NT2/D1 (cell line): ENCODE data around the gene IMMP2L.

ENCODE experiments used
- DNase-seq: peaks from one replicate; pipeline ENCODE4 v3.0.0-alpha.2; 2011; ENCODE audit warnings: low read depth, low spot score
- H3K27me3 ChIP-seq: 2 replicates; pipeline ENCODE4 v1.6.0; 2011; ENCODE audit warnings: mild to moderate bottlenecking; ENCODE audit not compliant: insufficient read length, insufficient read depth
- H3K36me3 ChIP-seq: 2 replicates; pipeline ENCODE4 v1.6.1; 2011; ENCODE audit warnings: mild to moderate bottlenecking, low read length, mixed read lengths; ENCODE audit not compliant: insufficient read depth, insufficient read length
- H3K4me1 ChIP-seq: 2 replicates; pipeline ENCODE4 v1.5.1; 2011; ENCODE audit not compliant: insufficient read depth, insufficient read length
- H3K4me3 ChIP-seq: 2 replicates; pipeline ENCODE4 v1.5.1; 2011; ENCODE audit warnings: low read depth; ENCODE audit not compliant: insufficient read length
- H3K9ac ChIP-seq: 2 replicates; pipeline ENCODE4 v1.6.0; 2011; ENCODE audit warnings: low read depth; ENCODE audit not compliant: insufficient read length
- H3K9me3 ChIP-seq: 2 replicates; pipeline ENCODE4 v1.5.1; 2011; ENCODE audit warnings: mild to moderate bottlenecking, low read length; ENCODE audit not compliant: insufficient read depth
- SUZ12 ChIP-seq: IDR thresholded peaks from 2 replicates; pipeline ENCODE4 v1.6.1; 2011; ENCODE audit not compliant: insufficient read length, insufficient read depth; ENCODE audit errors: extremely low read depth
- YY1 ChIP-seq: IDR thresholded peaks from 2 replicates; pipeline ENCODE4 v1.6.1; 2011; ENCODE audit not compliant: insufficient read length, insufficient read depth
- ZNF274 ChIP-seq: IDR thresholded peaks from 2 replicates; pipeline ENCODE4 v1.6.1; 2011; ENCODE audit warnings: mild to moderate bottlenecking, low read depth, low read length

IMMP2L gene

GRCh38 chr7:111223802-111224253 lies 338.5 kb downstream of the IMMP2L start:
- no peak for TF ChIP-seq YY1
- TF ChIP-seq SUZ12: no peak
- TF ChIP-seq ZNF274: no peak
- DNase-seq: no peak
- Histone ChIP-seq H3K4me1 (no peaks in the 10 kb centered on the region), H3K9me3 (no peaks in the 10 kb centered on the region), H3K4me3 (no peak overlapping the region), H3K36me3 (no peaks in the 10 kb centered on the region), H3K27me3 (no peaks in the 10 kb centered on the region), H3K9ac (no peak overlapping the region)

- H3K36me3 ChIP-seq: no peaks in the 10 kb centered on the region
- no peak overlapping the region for H3K4me3 ChIP-seq
- H3K27me3 ChIP-seq: no peaks in the 10 kb centered on the region
- no peak for DNase-seq
- no peak overlapping the region for H3K9ac ChIP-seq
- H3K4me1 ChIP-seq: no peaks in the 10 kb centered on the region
- TF ChIP-seq YY1 (no peak), SUZ12 (no peak), ZNF274 (no peak)
- no peaks in the 10 kb centered on the region for H3K9me3 ChIP-seq
These were observed 346.7 kb downstream of the IMMP2L start for GRCh38 chr7:111215550-111215949.

- DNase-seq: no peak
- Histone ChIP-seq H3K9ac (no peak overlapping the region), H3K9me3 (no peaks in the 10 kb centered on the region), H3K36me3 (no peaks in the 10 kb centered on the region), H3K4me1 (no peaks in the 10 kb centered on the region), H3K4me3 (no peak overlapping the region), H3K27me3 (no peaks in the 10 kb centered on the region)
- TF ChIP-seq SUZ12 (no peak), YY1 (no peak), ZNF274 (no peak)
These were observed 349.3 kb downstream of the IMMP2L start for GRCh38 chr7:111212857-111213523.

DNA sequence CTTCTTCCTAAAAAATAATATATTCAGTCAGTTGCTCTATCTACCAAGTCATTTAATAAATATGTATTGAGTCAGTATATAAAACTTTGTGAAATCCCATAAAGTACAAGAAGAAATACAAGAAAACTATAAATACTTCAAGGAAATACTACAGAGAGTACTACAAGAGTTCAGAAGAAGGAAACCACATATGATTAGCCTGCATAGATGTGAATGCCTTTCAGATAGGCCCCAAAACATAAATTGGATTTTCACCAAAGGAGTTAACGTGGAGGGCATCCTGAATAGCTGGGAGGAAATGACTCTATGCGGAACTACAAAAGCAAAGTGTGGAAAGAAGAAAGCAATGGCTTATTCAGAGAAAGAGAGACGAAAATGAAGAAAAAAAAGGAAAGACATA lies 351.3 kb downstream of the IMMP2L start:
- H3K9me3 ChIP-seq: no peaks in the 10 kb centered on the region
- no peaks in the 10 kb centered on the region for H3K4me1 ChIP-seq
- no peaks in the 10 kb centered on the region for H3K36me3 ChIP-seq
- no peaks in the 10 kb centered on the region for H3K27me3 ChIP-seq
- no peak overlapping the region for H3K9ac ChIP-seq
- H3K4me3 ChIP-seq: no peak overlapping the region
- DNase-seq: no peak
- TF ChIP-seq SUZ12: no peak
- no peak for TF ChIP-seq ZNF274
- TF ChIP-seq YY1: no peak

- Histone ChIP-seq H3K4me1 (no peaks in the 10 kb centered on the region), H3K36me3 (no peaks in the 10 kb centered on the region), H3K9ac (no peak overlapping the region), H3K4me3 (no peak overlapping the region), H3K9me3 (no peaks in the 10 kb centered on the region), H3K27me3 (no peaks in the 10 kb centered on the region)
- no peak for DNase-seq
- TF ChIP-seq ZNF274 (no peak), SUZ12 (no peak)
These were observed 352.2 kb downstream of the IMMP2L start for GRCh38 chr7:111210043-111210442.

- TF ChIP-seq YY1 (no peak), SUZ12 (no peak), ZNF274 (no peak)
These were observed 357.0 kb downstream of the IMMP2L start for GRCh38 chr7:111205251-111205650.

GRCh38 chr7:111202321-111202720 lies 360.0 kb downstream of the IMMP2L start:
- TF ChIP-seq ZNF274 (no peak), YY1 (no peak), SUZ12 (no peak)
- H3K27me3 ChIP-seq: no peaks in the 10 kb centered on the region
- no peak overlapping the region for H3K4me3 ChIP-seq
- no peak overlapping the region for H3K9ac ChIP-seq
- H3K36me3 ChIP-seq: no peaks in the 10 kb centered on the region
- no peaks in the 10 kb centered on the region for H3K9me3 ChIP-seq
- H3K4me1 ChIP-seq: no peaks in the 10 kb centered on the region
- DNase-seq: no peak

More at GRCh38 chr7:111205251-111205650, 357.0 kb downstream of the IMMP2L start:
- Histone ChIP-seq H3K27me3 (no peaks in the 10 kb centered on the region), H3K4me3 (no peak overlapping the region), H3K9me3 (no peaks in the 10 kb centered on the region), H3K4me1 (no peaks in the 10 kb centered on the region), H3K9ac (no peak overlapping the region), H3K36me3 (no peaks in the 10 kb centered on the region)
- no peak for DNase-seq
